Breast epithelium (tissue), 3 donors: ENCODE data around the gene EDNRB.

Source experiments
- POLR2A ChIP-seq: fragments of 450-650 bp; IDR thresholded peaks from one replicate; pipeline ENCODE4 v1.6.1; 2016; ENCODE audit warnings: antibody characterized with exemption, mild to moderate bottlenecking, moderate library complexity
- POLR2AphosphoS5 ChIP-seq, 3 donors: sonication (generic); formaldehyde crosslinking; IDR thresholded peaks; one replicate each; pipeline ENCODE4 v1.6.1; 2017; ENCODE audit warnings: antibody characterized with exemption in 3 of 3
- TF ChIP-seq, protein P1 (sequence below), 3 donors: fragments of 450-650 bp; IDR thresholded peaks; one replicate each; pipeline ENCODE4 v1.5.1; 2016 to 2017; ENCODE audit warnings: antibody characterized with exemption in 3 of 3, mild to moderate bottlenecking in 3 of 3, moderate library complexity in 3 of 3

DNA sequence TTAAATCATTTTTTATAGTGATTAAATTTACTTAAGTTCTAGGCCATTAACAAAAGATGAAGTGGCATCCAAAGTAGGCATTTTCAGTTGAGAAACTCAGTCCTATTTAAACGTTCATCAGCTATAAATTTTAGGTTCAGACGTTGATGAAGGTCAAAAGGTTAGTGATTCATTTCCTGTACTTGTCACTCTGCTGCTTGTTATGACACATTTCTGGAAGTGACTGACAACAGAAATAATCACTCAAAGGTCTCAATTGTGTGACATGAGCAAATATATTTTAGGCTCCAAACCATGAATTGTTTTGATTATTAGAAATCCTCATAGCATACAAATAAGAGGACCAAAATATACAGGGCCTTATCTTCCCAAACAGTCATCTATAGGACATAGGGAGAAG lies 10.3 kb upstream of the EDNRB start:
- TF ChIP-seq, protein P1, sequence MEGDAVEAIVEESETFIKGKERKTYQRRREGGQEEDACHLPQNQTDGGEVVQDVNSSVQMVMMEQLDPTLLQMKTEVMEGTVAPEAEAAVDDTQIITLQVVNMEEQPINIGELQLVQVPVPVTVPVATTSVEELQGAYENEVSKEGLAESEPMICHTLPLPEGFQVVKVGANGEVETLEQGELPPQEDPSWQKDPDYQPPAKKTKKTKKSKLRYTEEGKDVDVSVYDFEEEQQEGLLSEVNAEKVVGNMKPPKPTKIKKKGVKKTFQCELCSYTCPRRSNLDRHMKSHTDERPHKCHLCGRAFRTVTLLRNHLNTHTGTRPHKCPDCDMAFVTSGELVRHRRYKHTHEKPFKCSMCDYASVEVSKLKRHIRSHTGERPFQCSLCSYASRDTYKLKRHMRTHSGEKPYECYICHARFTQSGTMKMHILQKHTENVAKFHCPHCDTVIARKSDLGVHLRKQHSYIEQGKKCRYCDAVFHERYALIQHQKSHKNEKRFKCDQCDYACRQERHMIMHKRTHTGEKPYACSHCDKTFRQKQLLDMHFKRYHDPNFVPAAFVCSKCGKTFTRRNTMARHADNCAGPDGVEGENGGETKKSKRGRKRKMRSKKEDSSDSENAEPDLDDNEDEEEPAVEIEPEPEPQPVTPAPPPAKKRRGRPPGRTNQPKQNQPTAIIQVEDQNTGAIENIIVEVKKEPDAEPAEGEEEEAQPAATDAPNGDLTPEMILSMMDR (IDR thresholded peaks at IDR 0.05), result no peak
- no peak for TF ChIP-seq POLR2A
- TF ChIP-seq POLR2AphosphoS5 (IDR thresholded peaks at IDR 0.05), result no peak
